HG03066 (cell line): ENCODE results near the gene A1BG.

Experiments used
- ATAC-seq: cut with Tn5 transposase; IDR thresholded peaks from one replicate; pipeline ENCODE4 v1.9.1; 2021; ENCODE audit warnings: low read depth; ENCODE audit not compliant: unreplicated experiment

The A1BG gene, protein sequence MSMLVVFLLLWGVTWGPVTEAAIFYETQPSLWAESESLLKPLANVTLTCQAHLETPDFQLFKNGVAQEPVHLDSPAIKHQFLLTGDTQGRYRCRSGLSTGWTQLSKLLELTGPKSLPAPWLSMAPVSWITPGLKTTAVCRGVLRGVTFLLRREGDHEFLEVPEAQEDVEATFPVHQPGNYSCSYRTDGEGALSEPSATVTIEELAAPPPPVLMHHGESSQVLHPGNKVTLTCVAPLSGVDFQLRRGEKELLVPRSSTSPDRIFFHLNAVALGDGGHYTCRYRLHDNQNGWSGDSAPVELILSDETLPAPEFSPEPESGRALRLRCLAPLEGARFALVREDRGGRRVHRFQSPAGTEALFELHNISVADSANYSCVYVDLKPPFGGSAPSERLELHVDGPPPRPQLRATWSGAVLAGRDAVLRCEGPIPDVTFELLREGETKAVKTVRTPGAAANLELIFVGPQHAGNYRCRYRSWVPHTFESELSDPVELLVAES

DNA sequence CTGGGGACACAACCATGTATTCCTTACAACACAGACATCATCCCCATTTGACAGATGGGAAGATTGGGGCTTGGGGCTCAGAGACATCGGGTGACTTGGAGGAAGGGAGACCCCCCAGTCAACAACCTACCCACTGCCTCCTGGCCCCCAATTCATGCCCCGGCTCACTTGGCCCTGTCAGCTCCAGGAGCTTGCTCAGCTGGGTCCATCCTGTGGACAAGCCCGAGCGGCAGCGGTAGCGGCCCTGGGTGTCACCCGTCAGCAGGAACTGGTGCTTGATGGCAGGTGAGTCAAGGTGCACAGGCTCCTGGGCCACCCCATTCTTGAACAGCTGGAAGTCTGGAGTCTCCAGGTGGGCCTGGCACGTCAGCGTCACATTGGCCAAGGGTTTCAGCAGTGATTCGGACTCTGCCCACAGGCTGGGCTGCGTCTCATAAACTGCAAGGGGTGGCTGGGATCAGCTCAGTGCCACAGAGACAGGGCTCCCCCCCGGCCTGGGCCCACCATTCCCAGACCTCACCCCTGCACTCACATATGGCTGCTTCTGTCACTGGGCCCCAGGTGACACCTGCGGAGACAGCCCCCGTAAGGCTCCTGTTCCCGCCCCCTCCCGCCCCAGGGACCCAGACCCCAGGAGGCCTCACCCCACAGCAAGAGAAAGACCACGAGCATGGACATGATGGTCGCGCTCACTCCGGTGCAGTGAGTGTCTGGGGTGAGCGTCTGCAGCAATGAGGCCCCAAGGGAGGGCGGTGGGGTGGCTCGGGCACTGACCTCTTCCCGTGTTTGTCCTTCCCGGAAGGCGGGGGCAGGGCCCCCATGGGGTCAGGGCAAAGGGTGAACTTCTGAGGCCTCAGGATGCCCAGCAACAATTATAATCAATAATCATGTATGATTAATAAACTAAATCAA lies at the start of gene A1BG:
TSS of gene A1BG (minus strand) at position 733 of the 912 bp plus-strand sequence. CDS start at position 678, 55 bp downstream.
- no peak for ATAC-seq

DNA sequence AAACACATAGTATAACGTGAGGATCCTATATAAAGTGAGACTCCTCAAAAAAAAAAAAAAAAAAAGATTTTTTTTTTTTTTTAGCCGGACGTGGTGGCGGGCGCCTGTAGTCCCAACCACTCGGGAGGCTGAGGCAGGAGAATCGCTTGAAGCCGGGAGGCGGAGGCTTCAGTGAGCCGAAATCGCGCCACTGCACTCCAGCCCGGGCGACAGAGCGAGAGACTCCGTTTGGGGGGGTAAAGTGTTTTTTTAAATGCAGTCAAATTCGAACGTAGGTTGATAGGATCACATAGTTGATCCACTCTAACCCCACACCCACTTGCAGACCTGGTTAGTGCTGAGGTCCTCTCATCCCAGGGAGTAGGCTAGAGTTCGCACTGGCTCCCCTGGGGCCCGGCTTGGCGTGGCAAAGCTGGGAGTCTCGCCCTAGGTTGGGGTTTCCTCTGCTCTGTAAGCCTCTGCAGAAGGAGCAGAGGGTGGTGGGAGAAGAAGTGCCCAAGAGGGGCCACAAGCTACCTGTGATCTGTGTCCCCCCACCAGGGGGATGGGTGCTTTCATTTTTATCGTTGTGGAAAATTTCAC lies 48.6 kb upstream of the A1BG start:
- no peak for ATAC-seq

DNA sequence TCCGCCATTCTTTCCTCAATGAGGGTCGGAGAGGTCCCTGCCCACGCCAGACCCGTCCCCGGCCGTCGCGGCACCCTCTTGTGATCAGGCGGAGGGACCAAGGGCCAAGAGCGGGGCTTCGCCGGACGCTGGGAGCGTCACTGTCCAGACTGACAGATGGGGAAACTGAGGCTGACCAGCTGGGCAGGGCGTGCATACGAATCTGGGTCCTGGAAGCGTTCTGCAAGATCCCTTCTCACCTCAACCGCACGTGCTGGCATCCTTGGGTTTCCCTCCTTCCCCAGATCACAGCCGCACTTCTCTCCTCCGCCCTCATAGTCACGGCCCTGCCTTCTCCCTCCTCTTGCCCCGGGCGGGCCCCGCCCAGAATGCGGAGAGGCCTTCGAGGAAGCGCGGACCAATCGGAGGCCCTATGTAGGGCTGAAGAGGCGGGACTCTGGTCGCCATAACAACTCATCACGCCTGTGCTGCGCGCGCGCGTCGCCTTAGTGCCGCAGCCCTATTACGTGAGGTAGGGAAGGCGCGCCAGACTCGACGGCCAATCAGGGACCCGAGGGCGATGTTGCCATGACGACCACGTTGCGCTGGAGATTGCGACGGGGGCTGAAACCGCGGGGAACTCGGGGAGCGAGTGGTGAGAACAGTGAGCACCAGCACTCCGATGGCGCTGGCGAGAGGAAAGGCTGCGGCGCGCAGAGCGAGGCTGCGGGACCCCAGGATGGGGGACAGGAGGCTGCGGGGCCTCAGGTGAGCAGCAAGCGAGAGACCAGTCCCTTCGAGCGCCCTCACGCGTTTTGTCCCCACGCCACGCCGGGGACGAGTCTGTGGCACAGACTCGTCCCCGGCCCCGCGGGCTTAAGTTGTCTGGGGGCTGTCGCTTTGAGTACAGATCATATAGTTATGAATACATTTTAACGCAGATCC lies 47.9 kb upstream of the A1BG start:
- ATAC-seq: peak; percentile 97

DNA sequence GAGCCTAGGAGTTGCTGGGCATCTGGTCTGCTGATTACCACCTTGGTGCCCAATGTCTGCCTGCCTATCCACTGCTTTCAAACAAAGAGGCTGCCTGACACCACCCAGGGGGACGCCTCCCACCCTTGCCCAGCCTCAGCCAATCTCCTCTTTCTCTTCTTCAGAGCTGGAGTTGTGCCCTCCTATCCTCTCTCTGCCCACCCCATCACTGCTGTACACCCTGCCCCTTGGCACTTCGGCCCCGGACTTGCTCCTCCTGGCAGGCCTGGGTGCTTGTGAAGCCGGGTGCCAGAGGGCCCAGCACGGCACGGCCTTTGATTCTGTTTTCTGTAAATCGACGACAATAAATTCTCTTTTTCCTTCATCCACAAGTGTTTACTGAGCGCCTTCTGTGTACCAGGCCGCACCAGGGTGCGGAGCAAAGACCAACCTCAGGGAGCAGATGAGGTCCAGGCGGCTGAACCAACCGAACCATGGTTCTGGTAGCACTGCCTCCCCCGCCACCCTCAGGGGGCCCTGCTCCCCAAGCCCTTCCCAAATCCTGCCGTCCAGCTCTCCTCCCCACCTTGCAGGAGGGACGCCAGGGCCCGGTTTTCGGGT lies 47.1 kb upstream of the A1BG start:
- no peak for ATAC-seq

DNA sequence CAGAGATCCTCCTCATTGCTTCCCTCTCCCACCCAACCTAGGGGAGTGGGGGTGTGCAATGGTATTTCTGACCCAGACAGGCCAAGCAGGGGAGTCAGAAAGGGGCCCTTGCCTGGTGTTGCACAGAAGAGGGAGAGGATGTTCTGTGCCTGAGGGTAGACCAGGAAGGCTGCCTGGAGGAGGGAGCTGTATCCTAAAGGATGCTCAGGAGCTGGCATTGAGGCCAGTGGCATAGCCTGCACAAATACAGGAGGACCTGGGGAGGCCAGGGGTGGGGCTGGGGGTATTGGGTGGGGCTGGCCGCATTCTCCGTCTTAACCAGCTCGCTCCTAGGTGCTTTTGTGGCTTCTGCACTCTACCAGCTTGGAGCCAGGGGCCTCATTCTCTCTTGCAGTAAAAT lies 46.6 kb upstream of the A1BG start:
- no peak for ATAC-seq

DNA sequence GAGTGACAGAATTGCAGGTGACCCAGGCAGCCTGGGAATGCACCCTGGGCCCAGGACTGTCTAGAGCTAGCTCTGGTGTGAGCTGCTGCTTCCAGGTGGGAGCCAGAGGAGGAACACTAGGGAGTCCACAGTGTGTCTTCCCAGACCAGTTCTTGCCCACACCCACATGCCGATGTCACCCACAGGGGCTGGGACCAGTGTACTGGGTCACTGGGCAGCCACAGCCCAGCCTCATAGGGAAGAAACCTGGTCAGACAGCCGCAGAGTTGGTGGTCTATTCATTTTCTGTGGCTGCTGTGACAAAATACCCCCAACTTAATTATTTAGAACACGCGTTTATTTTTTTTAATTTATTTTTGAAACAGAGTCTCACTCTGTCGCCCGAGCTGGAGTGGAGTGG lies 45.3 kb upstream of the A1BG start:
- ATAC-seq: no peak

DNA sequence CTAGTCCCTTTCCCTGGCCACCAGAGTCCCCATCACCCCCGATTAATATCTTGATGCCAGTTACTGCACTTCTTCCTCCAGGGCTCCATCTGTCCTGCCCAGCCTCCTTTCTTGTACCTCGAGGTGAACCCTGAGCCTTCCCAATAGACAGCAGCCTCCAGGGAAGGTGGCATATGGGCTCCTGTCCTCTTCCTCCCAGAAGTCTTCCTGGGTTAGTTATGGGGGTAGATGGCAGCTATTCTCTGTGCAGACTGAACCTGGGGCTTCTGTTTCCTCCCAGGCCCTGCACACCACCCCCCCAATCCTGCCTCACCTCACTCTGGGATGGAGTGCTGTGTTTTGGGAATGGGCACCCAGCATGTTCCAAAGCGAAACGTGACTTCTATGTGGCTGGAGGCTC lies 44.8 kb upstream of the A1BG start:
- ATAC-seq: no peak

DNA sequence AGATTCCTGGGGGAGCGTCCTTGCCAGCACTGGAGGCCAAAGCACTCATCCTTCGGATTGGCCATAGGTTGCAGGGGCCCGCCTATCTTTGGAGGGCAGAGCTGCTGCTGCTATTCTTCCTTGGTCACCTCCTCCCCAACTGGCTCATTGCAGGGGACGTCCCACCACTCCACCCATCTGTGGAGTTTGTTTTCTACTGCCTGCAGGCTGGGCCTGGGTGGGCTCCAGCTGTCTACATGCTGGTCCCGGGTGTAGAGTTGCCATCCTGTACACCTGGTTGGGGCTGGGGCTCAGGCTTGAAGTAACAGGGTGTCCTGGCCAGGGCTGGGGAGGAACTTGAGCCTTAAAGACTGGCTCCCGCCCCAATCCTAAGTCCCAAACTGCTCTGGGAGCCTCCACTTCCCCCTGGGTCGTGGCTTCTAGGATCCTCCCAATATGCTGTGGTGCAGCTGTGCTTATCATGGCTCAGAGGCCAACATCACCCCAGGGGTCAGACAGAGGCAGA lies 44.3 kb upstream of the A1BG start:
- no peak for ATAC-seq

DNA sequence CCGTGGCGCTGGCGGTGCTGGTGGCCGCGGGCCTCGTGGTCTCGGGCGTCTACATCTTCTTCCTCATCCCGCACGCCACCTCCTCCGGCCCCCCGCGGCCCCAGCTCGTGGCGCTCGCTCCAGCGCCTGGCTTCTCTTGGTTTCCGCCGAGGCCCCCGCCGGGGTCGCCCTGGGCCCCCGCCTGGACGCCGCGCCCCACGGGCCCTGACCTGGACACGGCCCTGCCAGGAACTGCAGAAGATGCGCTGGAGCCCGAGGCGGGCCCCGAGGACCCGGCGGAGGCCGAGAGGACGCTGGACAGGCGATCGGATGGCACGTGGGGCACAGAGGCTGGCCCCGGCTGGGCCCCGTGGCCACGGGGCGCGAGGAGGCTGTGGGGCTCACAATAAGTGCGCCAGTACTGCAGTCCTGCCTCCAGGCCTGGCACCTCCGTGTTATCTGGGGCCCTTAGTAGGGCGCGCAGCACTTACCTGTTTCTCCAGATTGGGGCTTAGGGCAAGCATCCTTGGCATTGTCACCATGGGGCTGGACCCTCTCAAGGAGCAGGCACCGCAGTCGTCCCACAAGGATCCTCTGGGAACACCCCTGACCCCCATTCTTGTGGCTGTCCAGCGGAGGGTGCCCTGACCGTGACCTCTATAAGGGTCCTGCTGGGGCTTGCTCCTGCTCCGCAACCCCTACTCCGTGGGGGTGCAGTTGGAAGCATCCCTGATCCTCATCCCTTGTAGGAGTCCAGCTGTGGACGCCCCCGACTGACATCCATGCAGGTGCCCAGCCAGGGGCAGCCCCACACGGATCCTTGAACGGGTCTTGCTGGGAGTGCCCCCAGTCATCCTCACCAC lies 43.6 kb upstream of the A1BG start:
- ATAC-seq: no peak

DNA sequence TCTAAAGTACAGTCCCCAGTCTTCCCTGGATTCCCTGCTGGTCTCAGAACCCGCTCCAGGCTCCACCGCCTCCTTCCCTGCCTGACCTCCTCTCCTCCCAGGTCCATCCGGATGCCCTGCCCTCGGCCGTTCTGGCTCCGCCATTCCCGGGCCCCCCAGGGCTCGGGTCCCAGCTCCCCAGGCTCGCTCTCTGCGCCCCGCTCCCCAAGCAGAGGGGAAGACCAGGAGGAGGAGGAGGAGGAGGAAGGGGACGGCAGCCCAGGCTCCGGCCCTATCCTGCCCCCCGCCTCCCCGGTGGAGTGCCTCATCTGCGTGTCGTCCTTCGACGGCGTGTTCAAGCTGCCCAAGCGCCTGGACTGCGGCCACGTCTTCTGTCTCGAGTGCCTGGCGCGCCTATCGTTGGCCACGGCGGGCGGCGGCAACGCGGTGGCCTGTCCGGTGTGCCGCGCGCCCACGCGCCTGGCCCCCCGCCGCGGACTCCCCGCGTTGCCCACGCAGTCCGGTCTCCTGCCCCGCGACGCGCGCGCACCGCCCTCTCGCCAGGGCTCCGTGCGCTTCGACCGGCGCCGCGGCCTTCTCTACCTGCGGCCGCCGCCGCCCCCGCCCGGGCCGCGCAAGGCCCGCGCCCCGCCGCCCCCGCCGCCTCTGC lies 42.8 kb upstream of the A1BG start:
- no peak for ATAC-seq

DNA sequence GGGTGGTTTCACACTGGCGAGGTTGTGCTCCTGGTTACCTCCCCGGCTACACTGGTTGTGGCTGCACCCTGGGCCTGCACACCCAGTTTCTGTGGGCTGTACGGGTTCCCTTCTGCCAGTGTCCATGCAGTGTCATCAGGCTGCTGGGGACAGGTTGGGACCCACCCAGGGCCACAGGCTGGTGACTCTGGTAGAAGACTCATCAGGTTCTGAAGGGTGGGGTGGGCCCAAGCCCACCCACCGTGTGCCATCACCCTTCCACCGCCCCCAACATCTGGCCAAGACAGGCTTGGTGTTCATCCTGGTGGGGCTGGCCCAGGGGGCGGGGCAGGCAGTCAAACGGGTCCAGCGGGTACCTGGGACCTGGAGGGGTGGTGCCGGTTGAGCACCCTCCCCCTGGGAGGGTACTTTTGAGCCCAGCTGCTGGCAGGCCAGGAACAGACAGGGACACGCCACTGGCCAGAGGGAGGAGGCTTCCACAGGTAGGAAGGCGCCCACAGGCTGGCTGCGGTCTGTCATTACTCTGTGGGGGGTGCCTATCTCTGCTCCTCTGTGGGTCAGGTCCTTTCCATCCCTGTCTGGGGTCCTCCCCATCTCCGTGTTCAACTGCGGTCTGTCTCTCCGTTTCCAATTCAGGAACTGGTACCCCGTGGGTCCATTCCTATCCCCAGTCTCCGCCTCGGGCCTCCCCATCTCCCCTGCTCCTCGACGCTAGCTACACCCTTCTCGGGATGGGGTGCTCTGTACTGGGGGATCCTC lies 42.1 kb upstream of the A1BG start, which contains the start of gene RNF225:
TSS of gene RNF225 (plus strand) at position 437 of the 759 bp plus-strand sequence. CDS start 434 bp downstream, outside the sequence.
- ATAC-seq: no peak

DNA sequence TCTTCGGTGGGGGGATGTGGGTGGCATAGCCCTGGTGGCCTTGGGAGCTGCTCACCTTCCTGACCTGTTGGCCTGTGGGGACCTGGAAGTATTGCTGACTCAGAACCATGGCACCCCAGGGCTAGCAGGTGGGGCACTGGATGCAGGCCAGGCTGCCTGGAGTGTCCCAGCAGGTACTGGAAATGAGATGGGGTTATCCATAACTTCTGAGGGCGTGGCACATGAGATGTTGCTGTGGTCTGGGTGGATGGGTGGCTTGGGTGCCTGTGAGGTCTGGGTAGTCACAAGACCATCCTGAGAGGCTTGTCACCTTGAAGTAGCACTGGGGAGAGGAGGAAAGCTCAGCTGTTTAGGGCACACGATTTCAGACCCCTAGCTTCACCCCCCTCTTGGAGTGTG lies 41.5 kb upstream of the A1BG start:
- no peak for ATAC-seq

DNA sequence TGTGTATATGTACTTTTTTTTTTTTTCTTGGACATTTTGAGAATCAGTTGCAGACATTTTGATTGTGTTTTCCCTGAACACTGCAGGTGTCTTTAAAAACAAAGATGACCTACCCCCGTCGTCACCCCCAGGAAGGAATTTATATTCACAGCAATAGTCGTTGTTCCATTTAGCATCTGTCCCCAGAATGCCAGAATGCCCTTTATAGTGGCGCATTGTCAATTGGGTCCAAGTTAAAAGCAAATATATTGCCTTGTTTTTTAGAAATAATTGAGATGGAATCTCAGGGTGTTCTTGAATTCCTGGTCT lies 40.4 kb upstream of the A1BG start:
- ATAC-seq: no peak

DNA sequence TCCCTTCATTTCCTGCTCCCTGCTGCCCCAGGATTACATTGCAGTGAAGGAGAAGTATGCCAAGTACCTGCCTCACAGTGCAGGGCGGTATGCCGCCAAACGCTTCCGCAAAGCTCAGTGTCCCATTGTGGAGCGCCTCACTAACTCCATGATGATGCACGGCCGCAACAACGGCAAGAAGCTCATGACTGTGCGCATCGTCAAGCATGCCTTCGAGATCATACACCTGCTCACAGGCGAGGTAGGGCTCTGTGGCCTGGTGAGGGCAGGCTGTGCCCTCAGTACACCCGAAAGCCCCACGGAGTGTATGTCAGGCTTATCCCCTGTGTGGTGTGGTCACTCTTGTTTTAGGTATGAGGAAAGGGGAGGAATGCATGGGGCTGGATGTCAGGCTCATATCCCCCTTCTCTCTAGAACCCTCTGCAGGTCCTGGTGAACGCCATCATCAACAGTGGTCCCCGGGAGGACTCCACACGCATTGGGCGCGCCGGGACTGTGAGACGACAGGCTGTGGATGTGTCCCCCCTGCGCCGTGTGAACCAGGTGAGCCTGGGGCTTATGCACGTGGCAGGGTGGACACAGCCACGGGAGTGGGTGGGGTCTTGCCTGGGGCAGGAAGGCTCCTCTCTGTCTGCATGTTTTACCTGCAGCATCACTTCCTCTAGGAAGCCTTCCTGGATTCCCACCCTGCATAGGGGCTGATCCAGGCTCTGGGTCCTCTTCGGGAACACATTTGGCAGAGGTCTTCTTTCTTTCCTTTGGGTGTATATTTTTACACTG lies 39.8 kb upstream of the A1BG start:
- ATAC-seq: no peak

DNA sequence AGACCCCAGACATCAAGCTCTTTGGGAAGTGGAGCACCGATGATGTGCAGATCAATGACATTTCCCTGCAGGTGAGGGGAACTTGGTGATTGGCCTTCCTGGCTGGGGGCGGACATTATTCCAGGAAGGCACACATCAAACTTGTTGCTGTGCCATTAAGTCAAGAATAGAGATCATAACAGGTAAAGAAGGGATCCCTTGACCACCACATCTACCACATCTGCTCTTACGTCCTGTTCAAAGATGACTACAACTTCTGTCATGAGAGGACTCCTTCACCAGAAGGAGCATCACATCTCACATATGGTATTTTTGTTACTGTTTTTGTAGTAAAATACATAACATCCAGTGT lies 34.9 kb upstream of the A1BG start:
- no peak for ATAC-seq

DNA sequence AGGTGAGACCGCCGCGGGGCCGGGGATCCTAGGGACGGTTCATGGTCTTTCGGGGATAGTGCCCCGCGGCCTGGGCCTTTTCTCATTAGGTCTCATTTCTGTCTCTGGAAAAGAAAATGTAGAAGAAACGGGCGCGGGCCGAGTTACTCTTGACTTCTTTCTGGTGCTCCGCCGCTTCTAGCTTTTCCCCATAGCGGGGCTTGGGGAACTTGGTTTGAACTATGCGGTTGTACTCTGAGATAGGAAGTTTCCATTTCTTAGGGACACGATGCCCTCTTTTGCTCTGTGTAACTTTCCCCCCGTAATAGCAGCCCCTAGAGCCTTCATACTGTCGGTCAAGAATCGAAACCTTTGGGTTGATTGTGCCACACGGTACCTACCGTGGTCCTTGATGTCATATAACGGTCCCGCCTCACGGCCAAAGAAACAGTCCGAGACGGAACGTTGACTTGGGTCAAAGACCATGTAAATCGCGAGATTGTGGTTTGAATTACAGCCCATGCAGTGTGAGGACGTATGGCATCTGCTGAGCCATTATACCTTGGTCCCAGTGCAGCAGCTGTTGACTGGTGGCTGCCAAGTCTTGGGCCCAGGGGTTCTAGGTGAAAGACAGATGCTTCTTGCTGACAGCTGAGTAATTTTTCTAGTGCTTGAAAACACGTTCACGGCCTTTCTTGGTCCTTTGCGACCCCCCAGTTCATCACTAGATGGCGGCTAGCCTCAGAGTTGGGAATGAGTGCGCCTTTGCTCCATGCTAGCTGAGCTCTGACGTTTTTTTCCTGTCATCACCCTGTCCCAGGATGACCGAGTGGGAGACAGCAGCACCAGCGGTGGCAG lies 34.3 kb upstream of the A1BG start:
- no peak for ATAC-seq
